WERI-Rb-1 (cell line): ENCODE data around the gene CD2AP.

Experiments
- DNase-seq: peaks from one replicate; pipeline ENCODE4 v3.0.0-alpha.2; 2020
- H3K27ac ChIP-seq: fragments of 250-450 bp; sonication (Bioruptor Pico); 2 replicates; pipeline ENCODE4 v1.5.1; 2020; ENCODE audit warnings: mild to moderate bottlenecking, moderate library complexity
- H3K27me3 ChIP-seq: fragments of 250-450 bp; sonication (Bioruptor Pico); 2 replicates; pipeline ENCODE4 v1.5.1; 2021; ENCODE audit warnings: mild to moderate bottlenecking, low read depth, moderate library complexity; ENCODE audit not compliant: insufficient read depth, severe bottlenecking
- H3K36me3 ChIP-seq: fragments of 250-450 bp; sonication (Bioruptor Pico); 2 replicates; pipeline ENCODE4 v1.5.1; 2020; ENCODE audit warnings: mild to moderate bottlenecking, moderate library complexity
- H3K4me3 ChIP-seq: 2 replicates; pipeline ENCODE4 v1.5.1; 2011; ENCODE audit warnings: low read depth, mild to moderate bottlenecking, control low read depth, low read length
- H3K9me3 ChIP-seq: fragments of 250-450 bp; sonication (Bioruptor Pico); 2 replicates; pipeline ENCODE4 v1.5.1; 2021; ENCODE audit warnings: mild to moderate bottlenecking, moderate library complexity; ENCODE audit not compliant: severe bottlenecking
- TF ChIP-seq, protein P1 (sequence below): IDR thresholded peaks from 2 replicates; pipeline ENCODE4 v1.5.1; 2011; ENCODE audit warnings: low read depth, mild to moderate bottlenecking, control low read depth, inconsistent platforms, low read length

Gene CD2AP

DNA sequence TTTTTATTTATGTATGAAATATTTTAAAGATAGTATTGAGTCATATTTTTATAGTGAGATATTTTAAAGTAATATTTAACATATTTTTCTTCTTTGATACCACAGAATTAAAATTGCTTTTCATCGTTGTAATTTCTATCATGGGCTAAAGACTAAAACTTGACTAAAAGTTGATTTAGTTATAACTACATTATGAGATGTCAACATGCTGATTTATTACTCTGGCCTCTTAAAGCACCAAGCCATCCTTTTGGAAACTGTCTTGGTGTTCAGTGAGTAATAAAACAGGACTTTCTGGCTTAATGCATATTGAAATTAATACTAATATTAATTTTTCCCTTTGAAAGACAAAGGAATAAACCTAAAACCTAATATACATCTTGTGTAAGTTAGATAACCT is 125.6 kb downstream of the CD2AP start:
- H3K36me3 ChIP-seq, result peaks cover 28% of the 10 kb centered on the region
- no peak overlapping the region for H3K27ac ChIP-seq
- no peak overlapping the region for H3K4me3 ChIP-seq
- TF ChIP-seq, protein P1, sequence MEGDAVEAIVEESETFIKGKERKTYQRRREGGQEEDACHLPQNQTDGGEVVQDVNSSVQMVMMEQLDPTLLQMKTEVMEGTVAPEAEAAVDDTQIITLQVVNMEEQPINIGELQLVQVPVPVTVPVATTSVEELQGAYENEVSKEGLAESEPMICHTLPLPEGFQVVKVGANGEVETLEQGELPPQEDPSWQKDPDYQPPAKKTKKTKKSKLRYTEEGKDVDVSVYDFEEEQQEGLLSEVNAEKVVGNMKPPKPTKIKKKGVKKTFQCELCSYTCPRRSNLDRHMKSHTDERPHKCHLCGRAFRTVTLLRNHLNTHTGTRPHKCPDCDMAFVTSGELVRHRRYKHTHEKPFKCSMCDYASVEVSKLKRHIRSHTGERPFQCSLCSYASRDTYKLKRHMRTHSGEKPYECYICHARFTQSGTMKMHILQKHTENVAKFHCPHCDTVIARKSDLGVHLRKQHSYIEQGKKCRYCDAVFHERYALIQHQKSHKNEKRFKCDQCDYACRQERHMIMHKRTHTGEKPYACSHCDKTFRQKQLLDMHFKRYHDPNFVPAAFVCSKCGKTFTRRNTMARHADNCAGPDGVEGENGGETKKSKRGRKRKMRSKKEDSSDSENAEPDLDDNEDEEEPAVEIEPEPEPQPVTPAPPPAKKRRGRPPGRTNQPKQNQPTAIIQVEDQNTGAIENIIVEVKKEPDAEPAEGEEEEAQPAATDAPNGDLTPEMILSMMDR, result no peak
- no peaks in the 10 kb centered on the region for H3K9me3 ChIP-seq
- DNase-seq, result no peak
- H3K27me3 ChIP-seq, result no peaks in the 10 kb centered on the region

DNA sequence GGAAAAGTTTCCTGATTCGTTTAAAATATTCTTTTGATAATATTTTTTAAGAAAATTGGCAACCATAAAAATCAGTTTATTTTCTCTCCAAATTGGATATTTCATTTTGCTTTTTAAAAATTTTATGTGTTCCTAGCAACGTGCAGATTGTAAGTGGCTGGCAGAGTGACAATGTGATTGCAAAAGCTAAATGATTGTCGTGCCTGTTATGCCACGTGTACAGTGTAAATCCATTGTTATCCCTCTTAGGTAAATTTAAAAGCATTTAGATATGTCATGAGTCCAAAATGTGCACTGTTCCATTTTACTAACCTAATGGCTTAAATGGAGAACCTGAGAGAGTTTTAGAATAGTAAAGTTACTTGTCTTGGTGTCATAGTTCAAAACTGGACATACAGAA is 126.4 kb downstream of the CD2AP start:
- Histone ChIP-seq H3K27ac (no peak overlapping the region), H3K27me3 (no peaks in the 10 kb centered on the region), H3K9me3 (no peaks in the 10 kb centered on the region), H3K36me3 (peaks cover 33% of the 10 kb centered on the region), H3K4me3 (no peak overlapping the region)
- TF ChIP-seq, protein P1, result no peak
- no peak for DNase-seq

DNA sequence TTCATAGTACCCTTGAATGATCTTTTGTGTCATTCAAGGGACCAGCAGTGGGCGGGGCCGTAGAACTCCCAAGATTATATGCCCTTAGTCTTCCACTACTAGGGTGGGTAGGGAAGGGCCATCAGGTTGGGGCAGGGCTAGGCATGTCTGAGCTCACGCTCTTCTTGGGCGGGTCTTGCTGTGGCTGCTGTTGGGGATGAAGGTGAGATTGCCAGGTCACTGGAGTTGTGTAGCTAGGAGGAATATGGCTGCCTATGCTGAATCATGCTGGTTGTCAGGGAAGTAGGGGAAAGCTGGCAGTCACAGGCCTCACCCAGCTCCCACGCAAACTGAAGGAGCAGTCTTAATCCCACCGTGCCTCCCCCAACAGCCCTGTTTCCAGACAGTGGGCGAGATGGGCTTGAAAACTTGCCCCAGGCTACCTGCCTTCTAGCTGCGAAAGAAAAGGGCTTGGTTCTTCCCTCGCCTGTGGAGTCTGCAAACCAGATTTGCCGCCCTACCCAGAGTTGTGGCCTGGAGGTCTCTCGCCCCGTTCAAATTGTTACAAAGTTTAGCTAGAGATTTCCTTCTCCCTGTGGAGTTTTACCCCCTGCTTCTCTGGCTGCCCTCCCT is 144.4 kb downstream of the CD2AP start:
- no peak overlapping the region for H3K4me3 ChIP-seq
- DNase-seq, result no peak
- H3K36me3 ChIP-seq, result peaks cover 34% of the 10 kb centered on the region
- H3K9me3 ChIP-seq, result no peaks in the 10 kb centered on the region
- H3K27me3 ChIP-seq, result no peaks in the 10 kb centered on the region
- H3K27ac ChIP-seq, result no peak overlapping the region
- TF ChIP-seq, protein P1, result no peak

DNA sequence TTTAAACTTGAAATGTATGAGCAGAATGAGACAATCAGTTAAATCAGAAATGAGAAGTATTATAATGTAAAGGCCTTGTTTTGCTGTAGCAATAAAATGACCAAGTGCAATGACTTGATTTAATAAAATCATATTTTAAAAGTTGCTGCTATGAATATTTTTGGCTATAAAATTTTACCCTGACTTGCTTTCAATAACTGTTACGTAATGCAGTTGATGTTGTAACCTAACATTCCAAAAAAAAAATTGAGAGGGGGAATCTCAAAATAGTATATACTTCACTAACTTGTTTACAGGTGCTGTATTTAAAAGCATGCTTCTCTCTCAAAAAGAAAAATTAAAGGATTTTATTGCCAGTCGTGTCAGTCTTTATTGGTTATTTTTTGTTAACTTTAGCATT is 149.2 kb downstream of the CD2AP start:
- Histone ChIP-seq H3K4me3 (no peak overlapping the region), H3K27me3 (no peaks in the 10 kb centered on the region), H3K9me3 (no peaks in the 10 kb centered on the region), H3K36me3 (peaks cover 14% of the 10 kb centered on the region), H3K27ac (no peak overlapping the region)
- TF ChIP-seq, protein P1, result no peak
- no peak for DNase-seq

DNA sequence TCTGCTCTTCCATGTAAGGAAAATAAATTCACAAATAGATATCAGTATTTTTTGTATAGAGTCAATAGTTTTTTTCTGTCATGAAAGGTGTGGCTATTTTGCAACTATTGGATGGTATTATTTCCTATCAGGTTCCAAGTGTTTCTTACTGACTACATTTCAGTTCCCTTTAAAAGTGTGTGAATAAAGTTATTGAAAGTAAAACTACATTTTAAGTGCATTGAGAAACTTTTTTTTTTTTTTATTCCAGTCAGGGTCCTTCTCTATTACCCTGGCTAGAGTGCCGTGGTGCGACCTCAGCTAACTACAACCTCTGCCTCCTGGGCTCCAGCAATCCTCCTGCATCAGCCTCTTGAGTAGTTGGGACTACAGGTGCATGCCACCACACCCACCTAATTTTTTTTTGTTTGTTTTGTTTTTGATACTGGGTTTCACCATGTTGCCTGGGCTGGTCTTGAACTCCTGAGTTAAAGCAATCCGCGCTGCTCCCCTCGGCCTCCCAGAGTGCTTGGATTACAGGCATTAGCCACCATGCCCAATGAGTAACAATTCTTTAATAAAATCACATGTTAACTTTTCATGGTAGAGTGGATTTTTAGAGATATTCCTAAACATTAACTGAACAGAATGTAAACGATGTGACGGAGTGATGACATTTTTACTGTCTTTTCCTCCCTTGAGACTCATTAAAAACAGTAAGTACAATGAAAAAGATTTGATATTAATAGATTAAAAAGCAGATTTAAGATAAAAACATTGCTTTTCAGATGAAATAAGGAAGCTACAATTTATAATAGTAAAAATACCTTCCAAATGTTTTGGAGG is 151.1 kb downstream of the CD2AP start:
- H3K36me3 ChIP-seq, result peaks cover 2% of the 10 kb centered on the region
- no peaks in the 10 kb centered on the region for H3K27me3 ChIP-seq
- H3K4me3 ChIP-seq, result no peak overlapping the region
- TF ChIP-seq, protein P1, result no peak
- no peaks in the 10 kb centered on the region for H3K9me3 ChIP-seq
- DNase-seq, result no peak
- H3K27ac ChIP-seq, result no peak overlapping the region
